D341Med (cell line): Measurements from ENCODE around the gene GPR68.
"Not testable (repeated sequence)": the region's sequence is repeated elsewhere in the genome, so short reads cannot be mapped to it uniquely, and the experiment has no call there.

Experiments used
- DNase-seq: peaks from one replicate; pipeline ENCODE4 v3.0.0; 2012; ENCODE audit warnings: low spot score

Gene GPR68

GRCh38 chr14:91190853-91191252 is 53.7 kb downstream of the GPR68 start:
- DNase-seq, result peak; percentile 6

GRCh38 chr14:91187271-91187670 is 57.2 kb downstream of the GPR68 start:
- DNase-seq, result no peak

- DNase-seq, result no peak
Observed at GRCh38 chr14:91186515-91187066, 57.9 kb downstream of the GPR68 start.

- DNase-seq, result no peak
Observed at GRCh38 chr14:91185721-91186120, 58.8 kb downstream of the GPR68 start.

GRCh38 chr14:91184559-91184958 is 59.9 kb downstream of the GPR68 start:
- no peak for DNase-seq

- not testable (repeated sequence) for DNase-seq
Observed at GRCh38 chr14:91182753-91183152, 61.8 kb downstream of the GPR68 start.
